ENCODE results near the gene AOPEP.
"Not testable (repeated sequence)": the region's sequence is repeated elsewhere in the genome, so short reads cannot be mapped to it uniquely, and the experiment has no call there.

AOPEP gene

GRCh38 chr9:94840738-94841137, 114.2 kb downstream of the AOPEP start:
- Histone ChIP-seq H3K27me3 (replicated peaks; ENCODE audit: control insufficient read depth, insufficient read depth, low read length) (no peaks in the 10 kb centered on the region), H3K36me3 (ENCODE audit: control insufficient read depth, insufficient read depth, low read length) (no peaks in the 10 kb centered on the region), H3K4me3 (replicated peaks; ENCODE audit: low read depth, low read length) (no peak overlapping the region)
- DNase-seq (ENCODE audit: extremely low read depth, insufficient read length): no peak
- TF ChIP-seq CTCF (IDR thresholded peaks at IDR 0.05; ENCODE audit: insufficient read depth, low read length, poor library complexity, severe bottlenecking): no peak

DNA sequence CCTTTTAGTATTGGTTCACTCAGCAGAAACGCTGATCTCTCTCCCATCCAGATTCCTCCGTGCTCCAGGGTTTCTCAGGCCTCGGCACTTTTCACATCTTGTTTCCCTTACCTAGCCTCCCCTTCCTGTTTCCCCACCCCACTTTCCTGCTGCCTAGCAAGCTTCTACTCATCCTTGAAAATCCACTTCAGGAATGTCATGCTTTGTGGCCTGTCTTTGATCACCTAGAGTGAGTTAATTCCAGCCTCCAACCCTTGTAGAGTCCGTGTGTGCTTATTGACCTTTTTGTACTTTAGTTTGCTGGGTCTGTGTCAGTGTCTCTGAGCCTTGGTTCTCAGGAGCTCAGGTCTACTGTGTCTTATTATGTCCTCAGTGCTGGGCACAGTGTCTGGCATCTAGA, 116.6 kb downstream of the AOPEP start:
- H3K36me3 ChIP-seq (ENCODE audit: control insufficient read depth, insufficient read depth, low read length): no peaks in the 10 kb centered on the region
- DNase-seq (ENCODE audit: extremely low read depth, insufficient read length): no peak
- no peak for TF ChIP-seq CTCF (IDR thresholded peaks at IDR 0.05; ENCODE audit: insufficient read depth, low read length, poor library complexity, severe bottlenecking)

GRCh38 chr9:94846739-94847138, 120.2 kb downstream of the AOPEP start:
- Histone ChIP-seq H3K27me3 (replicated peaks; ENCODE audit: control insufficient read depth, insufficient read depth, low read length) (no peaks in the 10 kb centered on the region), H3K36me3 (ENCODE audit: control insufficient read depth, insufficient read depth, low read length) (no peaks in the 10 kb centered on the region), H3K4me3 (replicated peaks; ENCODE audit: low read depth, low read length) (no peak overlapping the region)
- no peak for TF ChIP-seq CTCF (IDR thresholded peaks at IDR 0.05; ENCODE audit: insufficient read depth, low read length, poor library complexity, severe bottlenecking)
- DNase-seq (ENCODE audit: extremely low read depth, insufficient read length): no peak

More for the DNA sequence above, 116.6 kb downstream of the AOPEP start:
- Histone ChIP-seq H3K4me3 (replicated peaks; ENCODE audit: low read depth, low read length) (no peak overlapping the region), H3K27me3 (replicated peaks; ENCODE audit: control insufficient read depth, insufficient read depth, low read length) (no peaks in the 10 kb centered on the region)

DNA sequence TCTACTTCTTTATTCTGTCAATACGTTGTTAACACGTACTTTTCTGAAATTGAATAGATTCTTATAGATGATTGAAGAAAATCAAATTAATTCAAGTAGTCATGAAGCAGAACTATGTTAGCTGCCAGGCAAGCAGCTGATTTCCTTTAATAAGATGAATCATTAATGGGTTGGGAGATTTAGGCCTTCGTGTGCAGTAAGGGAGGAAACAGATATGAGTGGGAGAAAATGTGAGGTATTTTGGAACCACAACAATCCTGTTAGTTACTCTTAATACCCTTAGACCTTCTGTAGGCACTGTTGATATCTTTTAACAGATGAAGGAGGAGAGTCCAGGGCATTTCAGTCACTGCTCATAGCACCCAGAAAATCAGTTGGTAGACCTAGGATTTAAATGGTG, 121.0 kb downstream of the AOPEP start:
- no peak overlapping the region for H3K4me3 ChIP-seq (replicated peaks; ENCODE audit: low read depth, low read length)
- no peaks in the 10 kb centered on the region for H3K36me3 ChIP-seq (ENCODE audit: control insufficient read depth, insufficient read depth, low read length)
- no peaks in the 10 kb centered on the region for H3K27me3 ChIP-seq (replicated peaks; ENCODE audit: control insufficient read depth, insufficient read depth, low read length)
- DNase-seq (ENCODE audit: extremely low read depth, insufficient read length): no peak
- no peak for TF ChIP-seq CTCF (IDR thresholded peaks at IDR 0.05; ENCODE audit: insufficient read depth, low read length, poor library complexity, severe bottlenecking)

DNA sequence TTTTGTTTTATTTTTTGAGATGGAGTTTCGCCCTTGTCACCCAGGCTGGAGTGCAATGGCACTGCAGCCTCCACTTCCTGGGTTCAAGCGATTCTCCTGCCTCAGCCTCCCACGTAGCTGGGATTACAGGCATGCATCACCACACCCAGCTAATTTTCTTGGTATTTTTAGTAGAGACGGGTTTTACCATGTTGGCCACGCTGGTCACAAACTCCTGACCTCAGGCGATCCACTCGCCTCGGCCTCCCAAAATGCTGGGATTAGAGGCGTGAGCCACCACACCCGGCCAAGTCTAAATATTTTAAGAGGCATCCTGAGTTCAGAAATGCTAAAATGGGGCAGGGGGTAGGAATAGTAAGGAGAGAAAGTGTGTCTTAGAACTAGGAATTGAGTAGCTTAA, 122.3 kb downstream of the AOPEP start:
- not testable (repeated sequence) for H3K36me3 ChIP-seq (ENCODE audit: control insufficient read depth, insufficient read depth, low read length); DNase-seq (ENCODE audit: extremely low read depth, insufficient read length); H3K4me3 ChIP-seq (replicated peaks; ENCODE audit: low read depth, low read length); H3K27me3 ChIP-seq (replicated peaks; ENCODE audit: control insufficient read depth, insufficient read depth, low read length)

GRCh38 chr9:94850540-94851434, 124.3 kb downstream of the AOPEP start:
- Histone ChIP-seq H3K36me3 (ENCODE audit: control insufficient read depth, insufficient read depth, low read length) (no peaks in the 10 kb centered on the region), H3K27me3 (replicated peaks; ENCODE audit: control insufficient read depth, insufficient read depth, low read length) (no peaks in the 10 kb centered on the region), H3K4me3 (replicated peaks; ENCODE audit: low read depth, low read length) (no peak overlapping the region)
- no peak for TF ChIP-seq CTCF (IDR thresholded peaks at IDR 0.05; ENCODE audit: insufficient read depth, low read length, poor library complexity, severe bottlenecking)
- no peak for DNase-seq (ENCODE audit: extremely low read depth, insufficient read length)

All from GM06990 (cell line).